ENCODE data around the gene BRSK1.

Gene BRSK1

GRCh38 chr19:55315956-55316525 is 32.2 kb downstream of the BRSK1 start:
- no peak overlapping the region for H3K4me3 ChIP-seq (ENCODE audit: low read depth, low read length)
- no peak for DNase-seq
- no peak for TF ChIP-seq CTCF (IDR thresholded peaks at IDR 0.05; ENCODE audit: low read depth, low read length)
- H3K9me3 ChIP-seq, result no peaks in the 10 kb centered on the region
- no peaks in the 10 kb centered on the region for H3K27me3 ChIP-seq
- no peaks in the 10 kb centered on the region; the same call in 1 of the 2 replicates for H3K4me1 ChIP-seq
- no peaks in the 10 kb centered on the region for H3K36me3 ChIP-seq

- no peak for DNase-seq
- H3K4me1 ChIP-seq, result no peaks in the 10 kb centered on the region; the same call in 1 of the 2 replicates
- no peaks in the 10 kb centered on the region for H3K9me3 ChIP-seq
- no peak overlapping the region for H3K4me3 ChIP-seq (ENCODE audit: low read depth, low read length)
- H3K27me3 ChIP-seq, result no peaks in the 10 kb centered on the region
- H3K36me3 ChIP-seq, result no peaks in the 10 kb centered on the region
- TF ChIP-seq CTCF (IDR thresholded peaks at IDR 0.05; ENCODE audit: low read depth, low read length), result no peak
Observed at GRCh38 chr19:55316646-55317045, 32.8 kb downstream of the BRSK1 start.

GRCh38 chr19:55319785-55320184 is 36.0 kb downstream of the BRSK1 start:
- Histone ChIP-seq H3K4me3 (ENCODE audit: low read depth, low read length) (no peak overlapping the region), H3K36me3 (no peaks in the 10 kb centered on the region), H3K4me1 (no peaks in the 10 kb centered on the region; the same call in 1 of the 2 replicates), H3K9me3 (no peaks in the 10 kb centered on the region), H3K27me3 (no peaks in the 10 kb centered on the region)
- DNase-seq, result peak; percentile 76
- no peak for TF ChIP-seq CTCF (IDR thresholded peaks at IDR 0.05; ENCODE audit: low read depth, low read length)

GRCh38 chr19:55320844-55321419 is 37.1 kb downstream of the BRSK1 start:
- H3K36me3 ChIP-seq, result no peaks in the 10 kb centered on the region
- H3K4me3 ChIP-seq (ENCODE audit: low read depth, low read length), result no peak overlapping the region
- no peaks in the 10 kb centered on the region for H3K9me3 ChIP-seq
- no peaks in the 10 kb centered on the region for H3K27me3 ChIP-seq
- H3K4me1 ChIP-seq, result no peaks in the 10 kb centered on the region; the same call in 1 of the 2 replicates
- no peak for TF ChIP-seq CTCF (IDR thresholded peaks at IDR 0.05; ENCODE audit: low read depth, low read length)
- no peak for DNase-seq

- Histone ChIP-seq H3K4me1 (no peaks in the 10 kb centered on the region; the same call in 1 of the 2 replicates), H3K36me3 (no peaks in the 10 kb centered on the region), H3K27me3 (no peaks in the 10 kb centered on the region), H3K4me3 (ENCODE audit: low read depth, low read length) (no peak overlapping the region), H3K9me3 (no peaks in the 10 kb centered on the region)
- no peak for DNase-seq
- TF ChIP-seq CTCF (IDR thresholded peaks at IDR 0.05; ENCODE audit: low read depth, low read length), result no peak
Observed at GRCh38 chr19:55321466-55322137, 37.8 kb downstream of the BRSK1 start.

All from BE2C (cell line).